Large intestine (tissue), 3 donors: ENCODE results near the gene PTPRG. TPM values are rescaled to one million over a fixed set of nuclear protein-coding genes. Genes with fewer than 3 reads are reported as not detected.

ENCODE experiments used
- DNase-seq, 2 donors: peaks; one replicate each; pipeline versions ENCODE4 v3.0.0 to v3.0.0-alpha.2; 2013
- H3K27ac ChIP-seq: one replicate; pipeline ENCODE4 v1.5.1; 2013; ENCODE audit warnings: low read length
- H3K27me3 ChIP-seq: 2 replicates; pipeline ENCODE4 v1.6.1; 2013; ENCODE audit warnings: low read length; ENCODE audit not compliant: control insufficient read depth, insufficient read depth
- H3K36me3 ChIP-seq: 2 replicates; pipeline ENCODE4 v1.6.1; 2013; ENCODE audit warnings: low read length; ENCODE audit not compliant: control insufficient read depth, insufficient read depth
- H3K4me1 ChIP-seq: one replicate; pipeline ENCODE4 v1.6.1; 2013; ENCODE audit warnings: low read length; ENCODE audit not compliant: control insufficient read depth, insufficient read depth
- H3K4me3 ChIP-seq: one replicate; pipeline ENCODE4 v1.5.1; 2013; ENCODE audit warnings: low read length
- H3K9me3 ChIP-seq: one replicate; pipeline ENCODE4 v1.6.1; 2013; ENCODE audit warnings: mild to moderate bottlenecking, low read depth, low read length, moderate library complexity; ENCODE audit not compliant: control insufficient read depth
- WGBS: methylation state at CpG from one replicate; pipeline ENCODE4 v1.1.5; 2013; ENCODE audit warnings: low lambda C conversion rate; ENCODE audit not compliant: insufficient coverage; 5-methylcytosine and 5-hydroxymethylcytosine counted together
- polyA plus RNA-seq: library from polyadenylated mRNA; unstranded; fragments of 120-200 nt; gene quantifications from one replicate; pipeline ENCODE4 v1.2.1, GENCODE V29; 2013

PTPRG gene
- polyA plus RNA-seq, 1 donor: 18.3 TPM

DNA sequence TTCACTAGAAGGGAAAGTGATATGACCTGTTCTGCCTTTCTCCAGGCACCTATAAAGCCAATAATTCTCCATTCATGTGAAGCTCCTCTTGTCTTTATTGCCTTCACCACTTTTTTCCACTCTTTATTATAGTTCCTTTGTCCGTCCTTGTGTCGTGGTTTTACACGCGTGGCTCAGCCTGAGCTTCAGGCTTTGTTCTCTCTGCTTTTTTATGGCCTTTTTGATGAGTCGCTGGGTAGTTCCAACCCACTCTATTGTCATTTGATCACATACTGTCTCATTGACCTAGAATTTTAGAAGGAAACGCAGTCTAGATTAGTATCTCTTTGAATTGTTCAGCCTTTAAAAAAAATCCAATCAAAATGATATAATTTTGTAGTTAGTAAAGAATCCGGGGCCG is 403.2 kb downstream of the PTPRG start:
- WGBS: 80% methylated on average over 1 of the region's 8 CpGs
- H3K4me3 ChIP-seq: no peak overlapping the region
- H3K36me3 ChIP-seq: no peaks in the 10 kb centered on the region
- no peak for DNase-seq
- no peak overlapping the region for H3K27ac ChIP-seq
- H3K9me3 ChIP-seq: no peaks in the 10 kb centered on the region
- no peaks in the 10 kb centered on the region for H3K4me1 ChIP-seq
- H3K27me3 ChIP-seq: no peaks in the 10 kb centered on the region

DNA sequence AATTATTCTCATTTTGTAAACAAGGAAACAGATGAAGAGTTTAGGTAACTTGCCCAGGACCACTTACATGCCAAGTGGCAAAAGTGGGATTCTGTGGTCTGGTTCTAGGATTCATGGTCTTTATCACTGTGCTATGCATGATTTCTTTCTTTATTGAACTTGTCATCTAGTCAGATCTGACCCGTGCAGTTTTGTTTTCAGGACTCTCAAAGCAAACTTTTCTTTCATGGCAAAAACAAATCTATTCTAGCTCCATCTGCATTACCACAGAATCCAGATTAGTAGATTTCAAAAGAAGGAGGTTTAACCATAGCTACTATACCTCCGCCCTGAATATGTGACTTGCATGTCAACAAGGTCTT is 404.4 kb downstream of the PTPRG start:
- Histone ChIP-seq H3K9me3 (no peaks in the 10 kb centered on the region), H3K4me1 (no peaks in the 10 kb centered on the region), H3K27me3 (no peaks in the 10 kb centered on the region), H3K27ac (no peak overlapping the region), H3K4me3 (no peak overlapping the region), H3K36me3 (no peaks in the 10 kb centered on the region)
- no CpG with 5 or more reads among the region's 2 CpGs for WGBS
- no peak for DNase-seq

DNA sequence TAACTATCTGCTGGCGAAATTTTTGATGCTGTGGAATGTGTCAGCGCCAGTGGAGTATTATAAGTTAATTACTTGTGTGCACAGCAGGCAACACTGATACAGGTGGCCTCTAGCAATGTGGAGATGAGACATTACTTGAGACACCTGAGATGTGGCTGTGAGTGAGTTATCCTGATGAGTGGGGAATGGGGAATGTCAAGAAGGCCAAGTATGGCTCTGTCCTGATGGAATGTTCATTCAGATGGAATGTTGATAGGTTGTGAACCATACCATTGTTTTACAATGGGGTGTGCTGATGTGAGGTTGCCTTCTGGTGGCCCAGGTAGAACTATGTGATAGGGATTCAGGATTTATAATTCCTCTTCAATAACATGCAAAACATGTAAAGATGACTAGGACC is 404.8 kb downstream of the PTPRG start:
- no peak for DNase-seq
- Histone ChIP-seq H3K27me3 (no peaks in the 10 kb centered on the region), H3K4me1 (no peaks in the 10 kb centered on the region), H3K4me3 (no peak overlapping the region), H3K27ac (no peak overlapping the region), H3K9me3 (no peaks in the 10 kb centered on the region), H3K36me3 (no peaks in the 10 kb centered on the region)
- no CpG with 5 or more reads among the region's 2 CpGs for WGBS

DNA sequence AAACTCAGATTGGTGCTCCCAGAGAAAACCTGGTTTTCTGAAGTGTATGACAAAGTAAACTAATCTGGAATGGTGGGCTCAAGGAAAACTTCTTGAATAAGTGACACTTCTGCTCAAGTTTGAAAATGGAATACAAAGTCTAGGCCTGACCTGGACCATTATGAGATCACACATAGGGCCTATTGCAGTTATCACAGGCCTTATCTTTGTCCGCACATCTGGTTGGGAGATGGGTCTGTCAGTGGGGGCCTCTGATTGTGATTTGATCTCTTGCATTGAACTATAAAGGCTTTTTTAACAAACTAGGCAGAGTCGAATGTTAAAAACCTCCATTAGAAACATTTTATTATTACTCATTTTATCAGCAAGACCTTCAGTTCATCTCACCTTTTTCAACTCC is 405.6 kb downstream of the PTPRG start:
- Histone ChIP-seq H3K36me3 (no peaks in the 10 kb centered on the region), H3K27me3 (no peaks in the 10 kb centered on the region), H3K9me3 (no peaks in the 10 kb centered on the region), H3K4me1 (no peaks in the 10 kb centered on the region), H3K4me3 (no peak overlapping the region), H3K27ac (no peak overlapping the region)
- no peak for DNase-seq
- 100% methylated on average over 1 of the region's 2 CpGs for WGBS

DNA sequence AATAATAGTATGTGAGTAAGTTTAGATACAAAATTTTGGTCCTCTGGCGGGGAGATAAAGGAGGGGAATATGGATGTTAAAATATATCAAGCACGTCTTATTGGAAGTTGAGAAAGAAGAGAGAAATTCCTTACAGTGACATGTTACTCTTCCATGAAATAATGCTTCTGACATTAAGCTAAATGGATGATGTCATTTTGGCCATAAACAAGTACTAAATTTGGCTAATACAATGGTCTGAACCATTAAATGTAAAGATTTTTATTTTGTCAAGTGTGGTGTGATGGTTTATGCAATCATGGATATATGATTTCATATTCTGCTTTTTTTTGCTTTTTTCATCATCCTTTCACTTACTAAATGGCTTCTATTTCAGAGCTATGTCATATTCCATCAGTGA is 406.6 kb downstream of the PTPRG start:
- no peak for DNase-seq
- no peaks in the 10 kb centered on the region for H3K4me1 ChIP-seq
- no peaks in the 10 kb centered on the region for H3K36me3 ChIP-seq
- H3K27me3 ChIP-seq: no peaks in the 10 kb centered on the region
- WGBS: 87% methylated on average over 2 of the region's 2 CpGs
- H3K9me3 ChIP-seq: no peaks in the 10 kb centered on the region
- H3K27ac ChIP-seq: no peak overlapping the region
- no peak overlapping the region for H3K4me3 ChIP-seq

DNA sequence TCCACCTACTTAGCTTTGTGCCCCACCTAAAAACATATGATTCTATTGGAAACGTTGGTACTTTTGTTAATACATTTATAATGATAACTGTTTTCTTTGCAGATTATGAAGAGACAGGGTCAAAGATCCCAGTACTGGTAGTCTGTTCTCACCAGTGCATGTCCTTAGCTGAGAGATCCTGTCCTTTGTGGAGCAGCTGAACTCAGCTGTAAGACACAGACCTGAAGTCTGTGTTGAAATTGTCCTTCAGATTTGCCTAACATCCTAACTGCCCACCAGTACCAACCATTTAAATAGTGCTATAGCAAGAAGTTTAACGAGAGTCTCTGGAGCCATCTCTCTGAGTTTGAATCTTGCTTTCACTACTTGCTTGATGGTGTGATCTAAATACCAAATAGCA is 413.3 kb downstream of the PTPRG start:
- Histone ChIP-seq H3K27ac (no peak overlapping the region), H3K4me3 (no peak overlapping the region), H3K27me3 (no peaks in the 10 kb centered on the region), H3K9me3 (no peaks in the 10 kb centered on the region), H3K4me1 (no peaks in the 10 kb centered on the region), H3K36me3 (no peaks in the 10 kb centered on the region)
- no CpG with 5 or more reads among the region's 2 CpGs for WGBS
- DNase-seq: no peak

DNA sequence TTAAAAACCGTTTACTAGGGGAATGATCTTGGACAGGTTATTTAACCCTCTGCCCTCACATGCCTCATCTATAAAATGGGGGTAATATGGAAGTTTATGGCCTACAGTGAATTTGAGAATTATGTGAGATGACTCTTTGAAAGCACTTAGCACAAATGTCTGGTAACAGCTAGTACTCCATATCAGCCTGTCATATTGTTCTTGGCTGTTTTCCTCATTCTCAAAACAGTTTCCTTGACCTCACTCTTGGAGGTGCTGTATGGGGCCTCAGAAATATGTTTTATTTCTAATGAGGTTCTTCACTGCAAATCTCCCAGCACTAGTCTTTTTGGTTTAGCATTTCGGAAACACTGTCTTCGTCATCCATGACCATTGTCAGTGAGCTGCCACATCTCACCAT is 413.8 kb downstream of the PTPRG start:
- no peak overlapping the region for H3K4me3 ChIP-seq
- no peaks in the 10 kb centered on the region for H3K4me1 ChIP-seq
- 100% methylated on average over 1 of the region's 3 CpGs for WGBS

DNA sequence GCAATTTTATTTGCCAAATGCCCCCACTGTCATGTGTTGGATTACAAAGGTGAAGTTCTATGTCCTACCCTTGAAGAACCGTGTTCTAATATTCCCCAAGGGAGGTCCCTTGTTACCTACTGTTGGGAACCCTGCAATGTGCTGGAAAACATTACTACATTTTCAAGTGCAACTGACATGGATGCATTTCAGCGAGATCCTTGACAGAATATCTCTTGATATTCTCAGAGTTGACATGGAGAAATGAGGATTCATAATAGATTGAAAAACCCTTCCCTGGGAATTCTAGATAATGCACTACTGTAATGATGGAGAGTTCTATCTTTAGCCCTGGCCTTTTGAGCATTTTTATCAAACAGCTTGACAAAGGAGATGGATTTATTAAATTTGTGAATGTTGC is 414.6 kb downstream of the PTPRG start:
- no peaks in the 10 kb centered on the region for H3K36me3 ChIP-seq
- no peaks in the 10 kb centered on the region for H3K27me3 ChIP-seq
- H3K9me3 ChIP-seq: no peaks in the 10 kb centered on the region
- no peak overlapping the region for H3K4me3 ChIP-seq
- no peak for DNase-seq
- WGBS: no CpG with 5 or more reads among the region's 2 CpGs
- H3K27ac ChIP-seq: no peak overlapping the region
- H3K4me1 ChIP-seq: no peaks in the 10 kb centered on the region

More for the DNA sequence above, 413.8 kb downstream of the PTPRG start:
- Histone ChIP-seq H3K27me3 (no peaks in the 10 kb centered on the region), H3K9me3 (no peaks in the 10 kb centered on the region), H3K27ac (no peak overlapping the region), H3K36me3 (no peaks in the 10 kb centered on the region)
- DNase-seq: no peak

DNA sequence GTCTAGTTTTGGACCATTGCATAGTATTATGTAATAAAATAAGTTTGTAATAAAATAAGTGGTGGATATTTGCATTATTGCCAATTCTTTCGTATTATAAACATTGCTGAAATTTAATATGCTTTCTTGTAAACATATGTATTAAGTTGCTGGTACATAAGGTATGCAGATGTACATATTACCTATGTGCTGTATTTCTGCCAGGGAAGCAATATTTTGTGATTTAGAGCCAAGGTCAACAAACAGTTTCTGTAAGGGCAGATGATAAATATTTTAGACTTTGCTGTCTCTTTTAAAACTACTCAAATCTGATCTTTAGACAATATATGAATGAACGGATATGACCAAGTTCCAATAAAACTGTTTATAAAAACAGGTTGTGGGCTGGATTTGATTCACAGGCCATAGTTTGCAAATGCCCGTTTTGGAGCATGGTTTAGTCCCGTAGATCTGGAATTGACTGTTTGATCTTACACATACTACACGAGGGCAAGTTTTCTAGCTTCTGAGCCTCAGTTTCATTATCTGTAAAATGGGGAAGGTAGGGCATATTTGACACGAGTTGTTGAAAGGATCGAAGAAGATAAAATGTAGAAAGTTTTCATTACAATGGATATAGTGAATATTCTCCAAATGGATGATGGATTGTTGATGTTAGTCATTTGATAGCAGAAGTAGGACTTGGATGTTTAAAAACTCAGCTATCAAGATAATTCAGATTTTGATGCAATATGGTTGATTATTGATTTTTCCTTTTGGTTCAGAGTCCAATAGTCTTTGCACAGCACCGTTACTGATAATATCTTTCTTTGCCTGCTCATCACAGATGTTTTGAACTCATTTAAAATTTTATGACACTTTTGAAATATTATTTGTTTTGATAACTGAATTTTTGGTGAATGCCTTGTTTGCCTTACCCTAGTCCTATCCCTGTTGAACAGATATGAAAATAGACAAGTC is 417.4 kb downstream of the PTPRG start:
- no peaks in the 10 kb centered on the region for H3K27me3 ChIP-seq
- no peaks in the 10 kb centered on the region for H3K36me3 ChIP-seq
- H3K9me3 ChIP-seq: no peaks in the 10 kb centered on the region
- H3K4me3 ChIP-seq: no peak overlapping the region
- no peaks in the 10 kb centered on the region for H3K4me1 ChIP-seq
- no peak overlapping the region for H3K27ac ChIP-seq
- WGBS: 20% methylated on average over 1 of the region's 8 CpGs
- no peak for DNase-seq

DNA sequence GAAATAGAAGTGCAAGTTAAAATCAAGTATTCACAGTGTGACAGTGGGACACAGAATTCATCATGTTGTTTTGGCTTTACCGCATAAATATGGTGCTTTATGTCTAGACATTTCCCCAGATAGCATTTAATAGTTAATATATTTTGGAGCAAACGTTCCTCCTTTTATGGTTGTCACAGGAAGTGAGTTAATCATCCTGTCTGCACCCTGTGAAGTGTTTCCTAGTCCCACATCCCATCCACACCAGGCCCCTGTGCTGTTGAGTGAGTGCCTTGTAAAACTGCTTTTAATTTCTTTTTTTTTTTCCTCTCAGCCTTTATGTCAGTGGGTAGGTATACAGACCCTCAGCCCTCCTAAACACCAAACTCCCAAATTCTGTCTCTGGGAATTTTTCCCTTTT is 418.3 kb downstream of the PTPRG start:
- Histone ChIP-seq H3K27me3 (no peaks in the 10 kb centered on the region), H3K4me1 (no peaks in the 10 kb centered on the region), H3K9me3 (no peaks in the 10 kb centered on the region), H3K36me3 (no peaks in the 10 kb centered on the region), H3K27ac (no peak overlapping the region), H3K4me3 (no peak overlapping the region)
- no peak for DNase-seq
- WGBS: no CpG with 5 or more reads among the region's 2 CpGs

DNA sequence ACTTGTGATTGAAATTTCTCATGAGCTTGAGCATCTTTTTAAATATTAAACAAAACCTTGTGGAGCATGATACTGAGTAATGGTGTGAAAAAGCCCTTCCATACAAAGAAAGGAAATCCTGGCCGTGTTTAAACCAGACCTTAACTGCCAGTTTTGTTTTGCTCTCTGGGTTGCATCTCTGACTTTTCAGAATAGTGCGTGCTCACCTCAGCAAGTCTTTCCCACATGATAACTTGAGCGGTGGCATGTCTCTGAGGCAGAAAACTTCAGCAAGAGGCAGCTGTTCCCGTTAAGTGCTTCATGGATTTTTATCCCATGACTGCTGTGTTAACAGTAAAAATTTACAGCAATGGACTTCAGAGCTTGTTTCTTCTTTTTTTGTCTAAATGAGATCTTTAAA is 418.7 kb downstream of the PTPRG start:
- H3K4me1 ChIP-seq: no peaks in the 10 kb centered on the region
- no peaks in the 10 kb centered on the region for H3K9me3 ChIP-seq
- no peaks in the 10 kb centered on the region for H3K36me3 ChIP-seq
- no peak overlapping the region for H3K4me3 ChIP-seq
- no CpG with 5 or more reads among the region's 4 CpGs for WGBS
- H3K27ac ChIP-seq: no peak overlapping the region
- DNase-seq: no peak
- no peaks in the 10 kb centered on the region for H3K27me3 ChIP-seq
